VCaP (cell line): Measurements from ENCODE around the gene ETS1.
A peak's percentile ranks its signal among the peaks of the same experiment; 100 is the strongest.

Source experiments
- H3K27ac ChIP-seq: fragments of 450-650 bp; 2 replicates; pipeline ENCODE4 v1.5.1; 2017
- TF ChIP-seq, protein P1 (sequence below): fragments of 450-650 bp; conservative IDR thresholded peaks from 2 replicates; pipeline ENCODE4 v1.5.1; 2017; ENCODE audit warnings: mild to moderate bottlenecking, moderate library complexity

The ETS1 gene

DNA sequence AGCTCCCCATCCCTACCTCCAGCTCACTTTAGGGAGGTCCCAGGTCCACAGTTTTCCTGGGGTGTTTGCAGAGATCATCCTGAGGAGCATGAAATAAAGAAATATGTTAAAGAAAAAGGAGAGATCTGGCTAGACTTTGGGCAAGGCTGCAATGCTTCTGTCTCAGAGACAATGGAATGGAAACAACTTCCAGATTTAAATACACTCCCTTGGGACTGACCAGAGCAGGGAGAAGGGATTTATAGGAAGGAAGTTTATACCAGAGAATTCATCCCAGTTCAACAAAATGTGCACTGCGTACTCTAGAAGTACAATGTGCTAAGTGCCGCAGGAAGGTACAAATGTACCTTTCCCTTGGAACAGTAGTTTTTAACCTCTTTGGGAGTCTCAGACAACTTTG, 40.4 kb downstream of the ETS1 start:
- TF ChIP-seq, protein P1, sequence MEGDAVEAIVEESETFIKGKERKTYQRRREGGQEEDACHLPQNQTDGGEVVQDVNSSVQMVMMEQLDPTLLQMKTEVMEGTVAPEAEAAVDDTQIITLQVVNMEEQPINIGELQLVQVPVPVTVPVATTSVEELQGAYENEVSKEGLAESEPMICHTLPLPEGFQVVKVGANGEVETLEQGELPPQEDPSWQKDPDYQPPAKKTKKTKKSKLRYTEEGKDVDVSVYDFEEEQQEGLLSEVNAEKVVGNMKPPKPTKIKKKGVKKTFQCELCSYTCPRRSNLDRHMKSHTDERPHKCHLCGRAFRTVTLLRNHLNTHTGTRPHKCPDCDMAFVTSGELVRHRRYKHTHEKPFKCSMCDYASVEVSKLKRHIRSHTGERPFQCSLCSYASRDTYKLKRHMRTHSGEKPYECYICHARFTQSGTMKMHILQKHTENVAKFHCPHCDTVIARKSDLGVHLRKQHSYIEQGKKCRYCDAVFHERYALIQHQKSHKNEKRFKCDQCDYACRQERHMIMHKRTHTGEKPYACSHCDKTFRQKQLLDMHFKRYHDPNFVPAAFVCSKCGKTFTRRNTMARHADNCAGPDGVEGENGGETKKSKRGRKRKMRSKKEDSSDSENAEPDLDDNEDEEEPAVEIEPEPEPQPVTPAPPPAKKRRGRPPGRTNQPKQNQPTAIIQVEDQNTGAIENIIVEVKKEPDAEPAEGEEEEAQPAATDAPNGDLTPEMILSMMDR = no peak
- H3K27ac ChIP-seq = no peak overlapping the region

DNA sequence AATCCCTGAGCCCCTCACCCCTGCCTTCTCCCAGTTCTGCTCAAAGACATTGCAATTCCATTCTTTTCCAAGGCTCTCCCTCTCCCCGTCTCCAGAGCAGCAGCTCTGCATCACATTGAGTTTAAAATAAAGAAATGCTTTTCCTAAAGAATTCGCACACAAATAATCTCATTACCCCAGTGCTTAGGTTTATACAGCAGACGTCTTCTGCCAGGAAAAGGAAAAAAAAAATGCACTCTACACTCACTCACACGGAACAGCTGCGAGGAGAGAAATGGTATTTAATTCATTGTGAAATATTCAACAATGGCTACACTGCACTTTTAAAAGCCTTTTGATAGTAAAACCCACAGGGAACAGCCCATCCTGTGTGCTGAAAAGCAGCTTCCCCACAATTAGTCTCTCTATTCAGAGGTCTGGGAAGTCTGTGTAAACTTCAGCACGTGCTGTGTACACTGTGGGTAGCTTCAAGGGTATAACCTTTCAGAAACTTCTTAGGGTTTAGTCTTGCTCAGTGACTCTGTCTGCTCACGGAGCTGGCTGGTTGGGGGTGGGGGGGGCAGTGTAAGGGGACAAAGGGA, 42.8 kb downstream of the ETS1 start:
- H3K27ac ChIP-seq = no peak overlapping the region
- TF ChIP-seq, protein P1 = no peak

DNA sequence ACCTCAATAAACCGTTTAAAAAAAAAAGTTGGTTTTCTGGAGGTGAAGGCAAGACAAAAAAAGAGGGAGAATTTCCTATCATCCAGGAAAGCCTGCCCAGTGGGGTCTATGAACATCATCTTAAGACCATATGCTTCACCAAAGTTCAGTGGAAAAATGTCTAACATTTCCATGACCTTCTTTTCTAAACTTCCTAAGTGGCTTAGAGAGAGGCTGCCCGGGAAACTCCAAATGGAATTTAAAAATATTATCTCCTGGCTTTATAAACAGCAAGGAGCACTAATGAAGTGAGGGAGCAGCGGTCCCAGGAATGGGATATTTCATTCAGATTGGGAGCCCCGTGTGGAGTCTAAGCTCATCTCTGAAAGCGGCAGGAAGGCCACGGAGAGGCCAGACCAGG, 46.9 kb downstream of the ETS1 start:
- no peak overlapping the region for H3K27ac ChIP-seq
- TF ChIP-seq, protein P1 = no peak

DNA sequence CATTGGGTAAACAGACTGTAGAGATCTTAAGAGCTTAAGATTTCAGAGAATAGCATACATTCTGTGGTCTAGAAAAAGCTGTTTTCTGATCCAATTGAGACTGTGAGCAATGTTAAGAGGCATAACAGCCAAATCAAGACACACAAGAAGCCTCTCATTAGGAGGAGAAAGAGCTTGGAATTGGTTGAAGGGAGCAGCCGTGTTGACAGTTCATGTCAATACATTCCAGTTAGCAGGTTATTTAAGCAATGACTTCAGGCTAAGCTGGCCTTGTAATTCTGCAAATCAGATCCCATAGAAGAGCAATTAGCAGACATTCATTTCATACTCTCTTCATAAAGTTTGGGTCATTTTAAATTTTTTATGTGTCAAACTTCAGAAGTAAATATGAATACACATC, 50.9 kb downstream of the ETS1 start:
- peak overlapping the region; percentile 65 for H3K27ac ChIP-seq
- TF ChIP-seq, protein P1 = no peak

DNA sequence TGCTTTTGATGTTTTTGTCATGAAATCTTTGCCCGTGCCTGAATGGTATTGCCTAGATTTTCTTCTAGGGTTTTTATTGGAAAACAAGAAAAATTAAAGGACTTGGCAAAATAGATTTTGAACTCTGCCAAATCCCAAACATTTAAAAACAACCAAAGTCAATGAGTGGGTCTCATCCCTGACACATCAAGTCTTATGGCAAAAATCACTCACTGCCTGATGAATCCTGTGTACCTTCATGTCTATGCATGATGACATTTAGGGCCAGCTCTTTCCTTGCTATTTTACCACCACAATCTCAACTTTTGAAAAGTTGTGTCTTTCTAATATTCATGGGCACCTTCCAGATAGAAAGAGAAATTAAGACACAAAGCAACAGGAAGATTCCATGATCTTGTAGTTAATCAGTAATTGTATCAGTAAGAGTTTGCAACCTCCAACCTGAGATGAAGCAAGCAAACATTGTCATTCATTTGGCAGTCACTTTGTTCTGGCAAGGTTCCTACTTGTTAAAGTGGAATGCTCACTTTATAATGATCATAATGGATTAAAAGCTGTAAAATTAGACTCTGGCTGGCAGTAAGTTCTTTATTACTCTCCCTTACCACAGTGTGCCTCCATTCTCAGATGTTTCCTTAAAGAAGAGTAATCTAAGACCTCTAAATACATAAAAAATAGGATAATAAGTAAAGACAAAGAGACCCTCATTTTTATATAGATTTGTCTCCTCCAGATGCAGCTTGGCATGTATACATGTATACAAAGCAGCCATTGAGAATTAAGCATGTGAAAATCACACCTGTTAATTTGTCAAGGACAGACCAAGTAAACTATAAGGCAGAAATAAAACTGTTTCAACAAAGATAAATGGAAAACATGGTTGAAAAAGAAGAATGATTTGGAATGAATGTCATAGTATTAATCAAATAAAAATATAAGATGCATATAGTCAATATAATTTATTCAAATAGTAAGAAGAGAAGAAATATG, 51.6 kb downstream of the ETS1 start:
- TF ChIP-seq, protein P1 = no peak
- peak overlapping the region; percentile 65 for H3K27ac ChIP-seq

DNA sequence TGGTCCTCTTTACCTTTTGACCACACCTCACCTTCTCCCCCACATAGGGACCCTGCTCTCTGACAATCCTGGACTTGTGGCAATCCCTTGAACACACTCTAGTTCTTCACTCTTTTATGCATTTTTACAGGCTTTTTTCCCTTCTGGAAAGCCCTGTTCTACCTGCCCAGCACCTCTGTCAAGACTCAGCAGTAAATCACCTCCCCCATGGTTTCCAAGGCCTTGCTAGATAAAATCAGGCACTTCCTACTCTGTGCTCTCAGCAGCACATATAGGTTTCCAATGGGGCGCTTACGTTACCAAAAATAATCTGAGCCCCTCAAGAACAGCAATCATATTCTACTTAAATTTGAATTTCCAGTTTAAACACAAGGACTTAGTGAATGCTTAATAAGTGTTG, 53.9 kb downstream of the ETS1 start:
- TF ChIP-seq, protein P1 = no peak
- H3K27ac ChIP-seq = no peak overlapping the region

DNA sequence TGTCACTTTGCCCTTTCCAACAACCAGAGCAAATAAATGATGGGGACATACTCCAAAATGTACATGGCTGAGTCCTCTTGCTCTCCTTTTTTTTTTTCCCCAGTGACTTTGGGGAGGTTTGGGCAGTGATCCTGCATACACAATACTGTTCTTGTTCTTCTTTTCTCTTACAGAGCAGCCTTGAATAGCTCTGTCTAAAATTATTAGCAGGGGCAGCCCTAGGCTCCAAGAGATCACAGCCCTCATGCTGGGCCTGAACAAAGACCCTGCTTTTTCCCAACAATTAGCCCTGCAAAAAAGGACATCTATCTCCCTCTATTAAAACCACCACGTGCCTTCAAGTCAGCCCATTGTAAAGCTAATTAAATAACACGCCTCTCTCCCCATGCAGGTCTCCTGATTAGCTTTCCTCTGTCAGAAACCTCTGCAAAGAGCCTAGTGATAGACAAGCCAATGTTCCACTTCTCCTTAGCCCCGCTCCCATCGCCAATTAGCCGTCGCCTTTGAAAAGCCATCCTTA, 54.7 kb downstream of the ETS1 start:
- TF ChIP-seq, protein P1 = no peak
- H3K27ac ChIP-seq = no peak overlapping the region
